AG09309 (cell line): ENCODE data around the gene PLCL2.
A peak's percentile ranks its signal among the peaks of the same experiment; 100 is the strongest.

Source experiments
- DNase-seq: peaks from one replicate; pipeline ENCODE4 v3.0.0-alpha.2; 2010; ENCODE audit warnings: low read depth
- H3K4me3 ChIP-seq: 2 replicates; pipeline ENCODE4 v1.5.1; 2011; ENCODE audit warnings: mild to moderate bottlenecking, low read depth, low read length, moderate library complexity; ENCODE audit not compliant: control insufficient read depth
- CTCF ChIP-seq: IDR thresholded peaks from 2 replicates; pipeline ENCODE4 v1.5.1; 2011; ENCODE audit warnings: mild to moderate bottlenecking, low read depth, low read length, inconsistent platforms; ENCODE audit not compliant: insufficient read depth, control insufficient read depth; ENCODE audit errors: missing control alignments

The PLCL2 gene

GRCh38 chr3:17025594-17026139, 140.9 kb downstream of the PLCL2 start:
- H3K4me3 ChIP-seq = no peak overlapping the region
- no peak for TF ChIP-seq CTCF
- no peak for DNase-seq

GRCh38 chr3:17027318-17027717, 142.6 kb downstream of the PLCL2 start:
- DNase-seq = no peak
- no peak for TF ChIP-seq CTCF
- no peak overlapping the region for H3K4me3 ChIP-seq

GRCh38 chr3:17028363-17028762, 143.6 kb downstream of the PLCL2 start:
- H3K4me3 ChIP-seq = no peak overlapping the region
- no peak for DNase-seq
- TF ChIP-seq CTCF = no peak

- no peak overlapping the region for H3K4me3 ChIP-seq
- TF ChIP-seq CTCF = no peak
- no peak for DNase-seq
Measured at GRCh38 chr3:17030438-17030837, 145.7 kb downstream of the PLCL2 start.

- no peak for DNase-seq
- TF ChIP-seq CTCF = no peak
- H3K4me3 ChIP-seq = no peak overlapping the region
Measured at GRCh38 chr3:17030956-17031652, 146.3 kb downstream of the PLCL2 start.

- H3K4me3 ChIP-seq = no peak overlapping the region
- TF ChIP-seq CTCF = peak; percentile 69
- DNase-seq = no peak
Measured at GRCh38 chr3:17032407-17033034, 147.8 kb downstream of the PLCL2 start.
